HG02840 (cell line): ENCODE results near the gene PTOV1.

Experiments
- ATAC-seq: cut with Tn5 transposase; IDR thresholded peaks from one replicate; pipeline ENCODE4 v1.9.1; 2021; ENCODE audit warnings: mild to moderate bottlenecking, moderate library complexity, moderate number of reproducible peaks; ENCODE audit not compliant: unreplicated experiment, low FRiP score

PTOV1 gene

DNA sequence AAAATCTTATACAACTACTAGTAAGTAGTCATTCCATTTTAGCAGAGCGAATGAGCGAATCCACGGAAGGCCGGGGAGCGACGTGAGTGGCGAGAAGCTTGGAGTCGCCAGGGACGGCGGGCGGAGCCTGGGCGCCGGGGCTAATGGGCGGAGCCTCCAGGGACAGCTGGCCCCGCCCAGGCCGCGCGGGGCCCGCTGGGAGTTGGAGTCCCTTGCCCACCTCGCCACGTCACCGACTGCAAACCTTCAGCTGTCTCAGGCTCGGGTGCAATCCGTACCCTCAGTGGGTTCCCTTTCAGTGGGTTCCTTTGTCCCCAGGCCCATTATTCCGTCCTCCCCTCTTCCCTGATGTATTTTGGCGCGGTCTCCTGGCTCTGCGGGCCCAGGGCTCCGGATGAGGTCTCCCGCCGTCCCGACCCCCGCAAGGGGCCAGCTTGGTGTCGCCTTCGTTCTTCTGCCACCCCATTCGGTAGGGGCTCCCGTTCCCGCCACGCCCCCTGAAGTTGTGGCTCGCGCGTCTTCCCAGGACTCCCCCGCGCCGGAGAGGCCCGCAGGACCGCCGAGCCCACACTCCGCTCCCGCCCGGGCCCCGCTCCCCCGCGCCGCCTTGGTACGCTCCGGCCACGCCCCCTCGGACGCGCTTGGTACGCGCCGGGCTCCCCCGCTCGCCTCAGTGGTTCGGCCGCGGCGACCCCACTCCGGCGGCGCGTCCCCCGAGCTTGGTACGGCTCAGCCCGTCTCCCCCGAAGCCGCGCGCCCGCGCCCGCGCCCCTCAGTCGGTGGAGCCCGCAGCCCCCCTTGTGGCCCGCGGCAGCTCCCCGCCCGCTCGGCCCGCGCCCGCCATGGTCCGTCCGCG, at the start of gene PTOV1:
Gene PTOV1, plus strand, starts transcription at position 673 of the 856 bp plus-strand sequence.
- ATAC-seq: peak; percentile 74

DNA sequence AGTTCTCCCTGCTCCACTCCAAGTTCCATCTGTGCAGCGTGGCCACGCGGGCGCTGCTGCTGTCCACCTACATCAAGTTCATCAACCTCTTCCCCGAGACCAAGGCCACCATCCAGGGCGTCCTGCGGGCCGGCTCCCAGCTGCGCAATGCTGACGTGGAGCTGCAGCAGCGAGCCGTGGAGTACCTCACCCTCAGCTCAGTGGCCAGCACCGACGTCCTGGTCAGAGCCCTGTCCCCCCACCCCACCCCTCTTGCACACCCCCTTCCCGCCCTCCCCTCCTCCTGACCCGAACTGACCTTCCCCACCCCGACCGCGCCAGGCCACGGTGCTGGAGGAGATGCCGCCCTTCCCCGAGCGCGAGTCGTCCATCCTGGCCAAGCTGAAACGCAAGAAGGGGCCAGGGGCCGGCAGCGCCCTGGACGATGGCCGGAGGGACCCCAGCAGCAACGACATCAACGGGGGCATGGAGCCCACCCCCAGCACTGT, 49.5 kb upstream of the PTOV1 start:
- ATAC-seq: no peak

DNA sequence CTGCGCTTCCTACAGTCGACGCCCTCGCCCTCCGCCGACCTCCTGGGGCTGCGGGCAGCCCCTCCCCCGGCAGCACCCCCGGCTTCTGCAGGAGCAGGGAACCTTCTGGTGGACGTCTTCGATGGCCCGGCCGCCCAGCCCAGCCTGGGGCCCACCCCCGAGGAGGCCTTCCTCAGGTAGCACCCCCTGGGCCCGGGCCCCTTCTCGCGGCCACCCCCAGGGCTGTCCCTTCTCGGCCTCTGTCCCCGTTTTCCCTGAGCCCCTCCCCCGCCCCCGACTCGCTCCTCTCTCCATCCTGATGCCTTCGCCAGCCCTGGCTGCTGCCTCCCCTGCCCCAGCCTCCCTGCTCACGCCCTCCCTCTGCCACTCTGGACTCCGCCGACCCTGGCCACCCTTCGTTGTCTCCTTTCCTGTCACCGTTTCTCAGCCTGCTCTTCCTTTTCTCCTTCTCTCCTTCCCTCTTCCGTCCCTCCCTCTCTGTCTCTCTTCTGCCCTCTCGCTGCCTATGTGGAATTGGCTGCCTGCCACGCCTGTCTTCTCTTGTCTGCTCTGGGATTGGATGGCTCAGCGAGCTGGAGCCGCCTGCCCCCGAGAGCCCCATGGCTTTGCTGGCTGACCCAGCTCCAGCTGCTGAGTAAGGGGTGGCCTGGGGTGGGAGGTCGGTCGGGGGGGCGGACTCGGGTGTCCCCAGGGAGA, 48.8 kb upstream of the PTOV1 start:
- no peak for ATAC-seq

DNA sequence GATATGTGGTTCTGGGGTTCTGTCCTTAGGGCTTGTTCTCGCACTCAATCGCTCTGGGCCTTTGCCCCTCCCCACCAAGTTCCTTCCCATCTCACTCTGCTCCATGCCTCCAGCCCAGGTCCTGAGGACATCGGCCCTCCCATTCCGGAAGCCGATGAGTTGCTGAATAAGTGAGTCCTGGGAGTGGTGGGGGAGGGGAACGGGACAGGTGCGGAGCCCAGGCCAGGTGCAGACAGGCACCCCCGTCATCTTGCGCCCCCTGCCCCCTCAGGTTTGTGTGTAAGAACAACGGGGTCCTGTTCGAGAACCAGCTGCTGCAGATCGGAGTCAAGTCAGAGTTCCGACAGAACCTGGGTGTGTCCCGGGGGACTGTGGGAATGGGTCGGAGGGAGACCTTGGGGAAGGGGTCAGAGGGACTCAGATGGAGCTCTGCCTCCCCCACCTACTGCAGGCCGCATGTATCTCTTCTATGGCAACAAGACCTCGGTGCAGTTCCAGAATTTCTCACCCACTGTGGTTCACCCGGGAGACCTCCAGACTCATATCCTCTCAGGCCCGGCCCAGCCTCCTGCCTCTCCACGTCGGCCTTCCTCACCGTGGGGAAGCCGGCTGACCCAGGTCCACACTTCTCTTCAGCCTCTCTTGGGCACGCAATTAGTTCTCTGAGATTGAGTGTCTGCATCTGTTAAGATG, 48.0 kb upstream of the PTOV1 start:
- no peak for ATAC-seq

DNA sequence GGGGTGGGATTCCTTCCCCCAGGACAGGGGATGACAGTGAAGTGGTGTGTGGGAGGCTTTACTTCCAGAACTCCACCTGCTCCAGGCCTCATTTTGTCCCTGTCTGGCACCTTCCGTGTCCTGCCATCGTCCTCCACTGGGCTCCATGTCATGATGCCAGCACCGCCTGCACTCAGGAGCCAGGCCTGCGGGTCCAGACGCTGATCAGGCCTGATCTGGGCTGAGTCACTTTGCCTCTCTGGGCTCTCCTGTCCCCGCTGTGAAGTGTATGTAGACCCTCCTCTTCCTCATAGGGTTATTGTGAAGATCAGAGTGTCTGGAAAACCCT, 47.5 kb upstream of the PTOV1 start:
- ATAC-seq: no peak

DNA sequence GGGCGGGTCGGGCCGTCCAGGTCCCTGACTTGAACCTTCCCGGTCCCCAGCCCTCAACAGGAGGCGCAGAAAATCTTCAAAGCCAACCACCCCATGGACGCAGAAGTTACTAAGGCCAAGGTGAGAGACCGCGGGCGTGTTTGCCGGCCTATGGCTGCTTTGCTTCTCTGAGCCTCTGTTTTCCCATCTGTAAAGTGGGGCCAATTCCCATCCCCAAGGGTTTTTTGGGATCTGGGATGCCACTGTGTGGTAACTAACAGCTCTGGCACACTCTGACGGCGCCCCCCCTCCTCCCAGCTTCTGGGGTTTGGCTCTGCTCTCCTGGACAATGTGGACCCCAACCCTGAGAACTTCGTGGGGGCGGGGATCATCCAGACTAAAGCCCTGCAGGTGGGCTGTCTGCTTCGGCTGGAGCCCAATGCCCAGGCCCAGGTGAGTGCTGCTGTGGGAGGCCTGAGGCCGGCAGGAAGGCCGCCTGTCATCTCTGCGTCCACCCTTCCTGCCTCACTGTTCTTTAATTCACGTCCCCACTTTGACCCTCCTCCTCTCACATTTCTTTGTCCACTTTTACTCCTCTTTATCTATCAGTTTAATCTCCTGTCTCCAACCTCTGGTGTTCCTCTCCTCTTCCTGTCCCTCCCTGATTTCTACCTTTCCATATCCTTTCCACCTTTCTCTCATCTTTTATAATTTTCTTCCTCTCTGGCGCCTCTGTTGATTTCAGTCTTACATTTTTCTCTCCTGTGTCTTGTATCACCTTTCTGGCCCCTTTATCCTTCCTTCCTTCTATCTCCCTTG, 44.9 kb upstream of the PTOV1 start:
- no peak for ATAC-seq

DNA sequence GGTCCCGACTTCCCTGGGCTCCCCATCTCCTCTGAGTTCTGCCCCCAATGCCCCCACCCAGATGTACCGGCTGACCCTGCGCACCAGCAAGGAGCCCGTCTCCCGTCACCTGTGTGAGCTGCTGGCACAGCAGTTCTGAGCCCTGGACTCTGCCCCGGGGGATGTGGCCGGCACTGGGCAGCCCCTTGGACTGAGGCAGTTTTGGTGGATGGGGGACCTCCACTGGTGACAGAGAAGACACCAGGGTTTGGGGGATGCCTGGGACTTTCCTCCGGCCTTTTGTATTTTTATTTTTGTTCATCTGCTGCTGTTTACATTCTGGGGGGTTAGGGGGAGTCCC, 44.4 kb upstream of the PTOV1 start:
- no peak for ATAC-seq

DNA sequence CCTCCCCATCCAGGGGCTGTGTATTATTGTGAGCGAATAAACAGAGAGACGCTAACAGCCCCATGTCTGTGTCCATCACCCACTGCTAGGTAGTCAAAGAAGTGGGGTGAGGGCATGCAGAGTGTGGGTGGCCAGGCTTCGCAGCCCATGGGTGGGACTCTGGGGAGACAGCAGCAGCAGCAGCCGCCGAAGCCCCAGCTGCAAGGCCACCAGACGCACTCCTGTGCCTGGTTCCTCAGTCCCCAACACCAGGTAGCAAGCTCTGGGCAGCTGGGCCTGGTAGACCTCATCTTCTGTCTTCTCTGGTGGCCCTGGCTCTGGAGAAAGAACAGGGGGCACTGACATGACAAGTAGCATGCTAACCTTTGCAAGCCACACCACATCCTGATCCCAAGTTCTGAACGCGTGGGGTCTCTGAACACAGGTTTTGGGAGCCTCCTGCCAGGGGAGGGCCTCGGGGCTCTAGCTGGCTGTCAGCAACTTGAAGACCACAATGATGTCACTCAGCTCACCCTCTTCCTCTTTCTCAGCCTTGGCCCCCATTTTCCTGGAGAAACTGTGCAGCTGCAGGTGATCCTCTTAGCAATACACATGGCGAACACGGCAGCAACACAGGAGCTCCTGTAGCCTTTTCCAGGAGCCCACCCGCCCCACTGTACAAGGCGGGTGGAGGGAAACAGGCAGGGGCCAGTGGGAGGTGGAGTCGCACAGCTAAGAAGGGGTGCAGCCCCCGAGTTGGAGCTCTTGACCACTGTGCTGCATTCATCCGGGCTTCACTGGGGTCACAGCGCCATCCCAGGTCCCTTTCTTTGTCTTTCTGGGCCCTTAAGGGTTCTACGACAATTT, 43.7 kb upstream of the PTOV1 start:
- no peak for ATAC-seq

DNA sequence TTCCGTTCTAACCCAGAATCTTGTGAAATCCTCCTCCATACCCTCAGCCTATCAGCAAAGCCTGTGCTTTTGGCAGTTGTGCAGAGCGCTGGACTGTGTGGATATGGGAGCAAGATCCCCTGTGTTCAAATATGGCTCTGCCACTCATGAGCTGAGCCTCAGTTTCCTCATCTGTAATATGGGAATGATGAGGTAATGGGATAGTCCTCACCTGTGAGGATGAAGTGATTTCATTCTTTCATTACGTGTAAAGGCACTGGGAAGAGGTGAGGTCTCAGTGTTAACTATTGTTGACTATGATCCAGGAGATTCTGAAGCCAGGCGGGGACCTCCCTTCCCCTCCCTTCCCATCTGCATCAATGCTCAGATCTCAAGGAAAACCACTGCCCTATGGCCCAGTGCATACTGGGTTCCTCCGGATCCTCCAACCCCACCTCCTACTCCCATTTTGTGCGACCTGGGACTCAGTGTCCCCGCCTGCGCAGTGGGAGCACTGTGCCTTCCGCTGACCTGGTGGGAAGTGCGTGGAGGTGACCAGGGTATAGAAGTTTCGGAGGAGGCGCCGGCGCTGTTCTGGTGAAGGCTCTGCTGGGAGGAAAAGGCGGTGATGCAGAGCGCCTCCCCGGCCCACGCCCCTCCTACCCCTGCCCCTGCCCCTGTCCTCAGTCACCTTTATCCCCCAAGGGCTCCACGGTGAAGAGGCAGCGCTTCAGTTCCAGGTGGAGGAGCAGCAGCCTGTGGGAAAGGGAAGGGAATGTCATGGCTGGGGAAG, 42.9 kb upstream of the PTOV1 start:
- ATAC-seq: no peak

DNA sequence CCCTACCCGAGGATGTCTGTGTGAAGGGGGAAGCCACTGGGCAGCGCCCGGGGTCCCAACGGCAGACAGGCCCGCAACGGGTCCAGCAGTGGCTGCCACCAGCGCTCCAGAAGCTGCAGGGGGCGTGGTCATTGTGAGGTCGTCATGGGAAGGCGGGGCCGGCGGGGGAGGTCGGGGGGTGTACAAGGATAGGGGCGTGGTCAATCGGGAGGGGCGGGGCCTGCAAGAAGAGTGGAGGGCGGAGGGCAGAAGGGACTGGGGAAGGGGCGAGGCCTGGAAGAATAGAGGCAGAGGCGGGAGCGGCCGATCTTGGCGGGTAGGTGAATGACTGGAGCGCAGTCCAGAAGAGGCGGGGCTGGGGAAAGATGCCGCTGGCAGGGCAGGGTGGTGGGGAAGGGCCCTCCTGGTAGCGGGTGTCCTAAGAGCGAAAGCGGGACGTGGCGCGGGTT, 42.2 kb upstream of the PTOV1 start:
- no peak for ATAC-seq

DNA sequence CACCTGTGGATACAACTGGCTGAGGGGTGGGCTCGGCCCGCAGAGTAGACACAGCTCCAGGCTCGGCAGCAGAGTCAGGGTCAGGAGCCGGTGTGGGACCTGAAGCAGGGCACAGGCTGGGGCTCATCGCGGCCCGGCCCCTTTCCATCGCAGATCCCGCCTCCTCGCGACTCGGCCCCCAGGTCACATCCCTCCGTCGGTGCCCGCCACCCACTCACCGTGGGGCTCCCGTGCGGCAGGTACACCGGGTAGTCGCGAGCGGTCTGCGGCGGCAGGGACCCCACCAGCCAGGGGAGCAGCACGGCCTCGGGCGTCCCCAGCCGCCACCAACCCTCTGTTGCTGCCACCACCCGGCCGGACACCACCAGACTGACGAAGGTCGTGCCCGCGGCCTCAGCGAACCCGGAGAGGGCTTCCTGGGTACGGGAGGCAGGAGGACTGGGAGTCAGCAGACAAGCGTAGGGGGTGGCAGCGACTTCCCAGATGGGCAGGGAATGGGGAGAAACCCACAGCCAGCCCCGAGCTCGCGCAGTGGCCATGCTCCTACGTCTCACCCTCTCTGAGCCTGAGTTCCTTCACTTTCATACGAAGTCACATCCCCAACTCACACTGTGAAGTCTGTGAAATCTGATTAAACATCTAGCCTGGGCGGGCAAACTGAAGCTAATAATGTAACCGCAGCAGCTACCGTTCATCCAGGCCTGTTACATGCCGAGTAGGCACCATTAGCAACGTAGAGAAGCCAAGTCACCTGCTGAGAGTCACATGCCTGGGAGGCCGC, 41.6 kb upstream of the PTOV1 start:
- no peak for ATAC-seq

DNA sequence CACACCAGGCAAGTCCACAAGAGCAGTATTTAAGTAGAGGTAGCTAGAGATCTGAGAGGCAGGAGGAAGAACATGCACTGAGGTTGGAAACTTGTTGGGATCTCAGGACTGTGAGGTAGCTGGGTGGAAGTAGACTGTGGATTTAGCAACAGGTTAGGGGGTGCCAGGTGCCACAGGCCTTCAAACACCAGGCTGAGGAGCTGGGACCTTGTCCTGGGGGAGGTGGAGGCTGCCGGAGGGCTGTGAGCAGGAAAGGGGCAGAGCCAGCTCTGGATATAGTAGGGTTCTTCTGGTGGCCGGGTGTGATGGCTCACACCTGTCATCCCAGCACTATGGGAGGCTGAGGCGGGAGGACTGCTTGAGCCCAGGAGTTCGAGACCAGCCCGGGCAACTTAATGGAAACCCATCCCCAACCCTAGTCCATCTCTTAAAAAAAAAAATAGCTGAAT, 41.0 kb upstream of the PTOV1 start:
- no peak for ATAC-seq

DNA sequence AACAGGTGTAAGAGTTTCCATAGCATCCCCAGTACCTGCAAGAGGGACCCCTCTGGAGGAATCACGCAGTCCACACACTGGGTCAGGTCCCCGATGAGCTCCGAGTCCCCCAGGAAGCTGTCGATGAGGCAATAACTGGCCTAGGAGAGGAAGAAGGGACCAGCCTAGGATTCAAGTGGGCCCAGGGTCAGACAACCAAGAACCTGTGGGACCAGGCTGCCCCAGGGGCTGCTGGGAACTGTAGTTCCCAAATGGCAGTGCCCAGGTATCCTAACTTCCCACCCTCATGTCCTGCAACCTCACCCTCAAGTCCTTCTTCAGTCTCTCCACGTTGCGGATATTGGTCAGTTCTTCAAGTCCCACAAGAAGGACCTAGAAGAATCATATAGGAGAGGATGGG, 39.6 kb upstream of the PTOV1 start:
- ATAC-seq: no peak

DNA sequence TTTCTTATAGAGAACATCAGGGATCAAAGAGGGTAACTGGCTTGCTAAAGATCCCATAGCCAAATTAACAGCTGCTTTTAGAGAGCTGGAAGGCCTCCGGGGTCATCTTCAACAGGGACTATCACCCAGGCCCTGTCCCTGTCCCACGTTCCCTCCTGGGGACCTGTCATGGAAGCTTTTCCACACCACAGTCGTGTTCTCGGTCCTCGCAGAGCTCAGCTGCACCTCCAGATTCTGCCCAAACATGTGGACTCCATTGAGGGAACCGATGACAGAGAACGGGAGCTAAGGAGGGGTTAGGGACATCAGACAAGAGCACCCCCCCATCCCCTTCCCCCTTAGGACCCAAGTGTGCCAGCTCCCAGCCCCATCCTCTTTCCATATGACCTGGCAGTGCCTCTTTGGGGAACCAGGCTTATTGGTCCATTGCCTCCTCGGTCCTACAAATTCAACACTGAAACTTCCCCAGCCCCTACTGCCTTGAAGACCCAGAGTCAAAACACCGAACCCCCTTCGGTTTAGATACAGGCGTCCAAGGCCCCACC, 38.4 kb upstream of the PTOV1 start:
- no peak for ATAC-seq

DNA sequence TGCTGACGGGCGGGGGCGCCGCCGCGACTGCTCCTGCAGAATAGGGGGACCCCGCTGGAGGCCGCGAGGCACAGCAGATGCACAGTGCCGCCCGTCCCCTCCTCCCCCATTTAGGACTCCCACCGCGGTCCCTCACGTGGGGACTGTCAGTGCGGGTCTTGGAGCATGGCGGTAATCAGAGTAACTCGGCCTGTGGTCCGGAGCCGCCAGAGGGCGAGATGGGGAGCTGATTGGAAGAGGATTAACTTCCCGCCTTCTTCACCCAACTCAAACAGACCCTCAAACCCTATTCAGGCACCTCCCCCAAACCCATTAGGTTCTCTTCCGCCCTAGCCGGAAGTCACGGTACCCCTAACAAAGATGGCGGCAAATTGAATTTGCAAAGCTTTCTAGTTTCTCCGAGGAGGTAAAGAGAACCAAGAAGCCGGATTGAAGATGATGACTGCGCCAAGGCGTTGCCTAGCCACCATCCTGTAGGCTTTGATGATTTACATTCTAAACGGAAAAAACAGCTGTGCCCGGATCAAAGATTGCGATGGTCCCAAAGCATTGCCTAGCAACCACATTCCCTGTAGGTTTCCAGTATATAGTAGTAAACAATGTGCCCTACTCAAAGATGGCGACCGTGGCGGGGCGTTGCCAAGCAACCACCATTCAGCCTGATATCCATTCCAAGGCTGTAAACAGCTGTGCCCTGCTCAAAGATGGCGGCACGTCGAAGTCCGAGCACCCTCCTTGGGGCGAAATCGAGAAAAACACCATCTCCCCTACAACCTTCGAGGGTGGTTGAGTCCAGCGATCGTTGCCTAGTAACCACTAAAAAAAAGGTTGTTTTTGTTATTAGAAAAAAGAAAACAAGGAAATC, 37.7 kb upstream of the PTOV1 start, which contains the start of gene FUZ:
Gene FUZ, minus strand, starts transcription at position 296 of the 865 bp plus-strand sequence. Its CDS starts 186 bp downstream, at position 110.
- peak; percentile 53 for ATAC-seq

DNA sequence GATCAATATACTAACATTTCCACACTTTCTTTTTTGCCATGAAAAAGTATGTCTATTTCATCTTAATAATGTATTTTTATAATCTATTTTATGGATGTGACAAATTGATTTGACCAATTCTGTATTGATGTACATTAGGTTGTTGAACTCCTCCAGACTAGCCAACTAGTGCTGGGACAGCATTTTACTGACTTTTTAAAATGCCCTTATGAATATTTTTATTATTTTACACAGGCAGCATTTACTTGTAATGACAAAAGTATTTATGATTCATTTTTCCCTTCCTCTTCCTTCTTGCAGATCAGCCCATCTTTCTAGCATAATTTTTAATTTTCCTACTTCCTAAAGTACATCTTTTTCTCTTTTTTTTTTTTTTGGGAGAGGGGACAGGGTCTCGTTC, 36.9 kb upstream of the PTOV1 start:
- no peak for ATAC-seq

DNA sequence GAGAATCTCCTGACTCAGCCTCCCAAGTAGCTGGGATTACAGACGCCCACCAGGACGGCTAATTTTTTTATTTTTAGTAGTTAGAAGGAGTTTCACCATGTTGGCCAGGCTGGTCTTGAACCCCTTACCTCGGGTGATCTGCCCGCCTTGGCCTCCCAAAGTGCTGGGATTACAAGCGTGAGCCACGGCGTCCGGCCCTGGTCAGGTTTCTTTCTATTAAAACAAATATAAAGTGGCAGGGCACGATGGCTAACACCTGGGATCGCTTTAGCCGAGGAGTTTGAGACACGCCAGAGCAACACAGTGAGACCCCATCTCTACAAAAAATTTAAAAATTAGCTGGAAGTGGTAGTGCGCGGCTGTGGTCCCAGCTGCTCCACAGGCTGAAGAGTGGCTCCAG, 34.4 kb upstream of the PTOV1 start:
- no peak for ATAC-seq
